T-cell (primary cell): ENCODE measurements around the gene PTF1A. TPM values are rescaled to one million over a fixed set of nuclear protein-coding genes. Genes with fewer than 3 reads are reported as not detected.
"Not testable (repeated sequence)": the region's sequence is repeated elsewhere in the genome, so short reads cannot be mapped to it uniquely, and the experiment has no call there.

Experiments used
- ATAC-seq, 4 experiments: fragments of 200-7000 bp in 3 of 4; fragments of 150-1000 bp in 1 of 4; cut with Tn5 transposase; replicated peaks in 1 of 4; 1 replicate in 3 of 4; 2 replicates in 1 of 4; pipeline ENCODE4 v1.10.0; 2021; ENCODE audit warnings: moderate library complexity in 3 of 4, mild to moderate bottlenecking in 2 of 4, moderate number of reproducible peaks in 1 of 4
- CTCF ChIA-PET, 2 donors: fragments of 300-600 bp; sonication (Branson Sonifier 250); formaldehyde crosslinking; loops; one replicate each; lab custom pipeline; 2022; ENCODE audit warnings: antibody characterized with exemption in 2 of 2; lab: Charles Lee
- POLR2A ChIA-PET, 2 donors: fragments of 300-600 bp; sonication (Branson Sonifier 250); formaldehyde crosslinking; loops; one replicate each; lab custom pipeline; 2022; ENCODE audit warnings: antibody characterized with exemption in 2 of 2; lab: Charles Lee
- DNase-seq, 35 experiments: peaks; one replicate each; pipeline versions ENCODE4 v3.0.0 to v3.0.0-alpha.2; 2013 to 2023
- H3K27ac ChIP-seq: one replicate; pipeline ENCODE4 v1.5.1; 2013; ENCODE audit warnings: low read length
- H3K27me3 ChIP-seq, 2 experiments: replicated peaks in 1 of 2; 1 replicate in 1 of 2; 2 replicates in 1 of 2; pipeline versions ENCODE4 v1.6.1 to v1.7.0; 2013; ENCODE audit warnings: low read length in 1 of 2, mixed read lengths in 1 of 2; ENCODE audit not compliant: control insufficient read depth in 2 of 2, insufficient read depth in 2 of 2; ENCODE audit errors: extremely low read depth in 1 of 2
- H3K36me3 ChIP-seq, 2 donors: 1 replicate in 1 of 2; 2 replicates in 1 of 2; pipeline versions ENCODE4 v1.6.1 to v1.7.0; 2013; ENCODE audit warnings: low read length in 1 of 2; ENCODE audit not compliant: control insufficient read depth in 2 of 2, insufficient read depth in 1 of 2; ENCODE audit errors: extremely low read depth in 1 of 2
- H3K4me1 ChIP-seq, 2 experiments: 1 replicate in 1 of 2; 2 replicates in 1 of 2; pipeline versions ENCODE4 v1.6.1 to v1.7.0; 2013; ENCODE audit warnings: low read length in 2 of 2, mixed read lengths in 1 of 2; ENCODE audit not compliant: insufficient read depth in 2 of 2, control insufficient read depth in 1 of 2; ENCODE audit errors: extremely low read depth in 1 of 2
- H3K4me3 ChIP-seq, 2 donors: 1 replicate in 1 of 2; 2 replicates in 1 of 2; pipeline versions ENCODE4 v1.5.1 to v1.7.0; 2013; ENCODE audit warnings: mild to moderate bottlenecking in 2 of 2, low read length in 1 of 2, moderate library complexity in 1 of 2; ENCODE audit not compliant: control insufficient read depth in 1 of 2; ENCODE audit errors: extremely low read depth in 1 of 2
- H3K9me3 ChIP-seq: 2 replicates; pipeline ENCODE4 v1.7.0; 2013
- H3K27ac Mint-ChIP-seq, 2 donors: one replicate each; pipeline ENCODE4 v1.8.0; 2020 to 2021; ENCODE audit warnings: mild to moderate bottlenecking in 2 of 2, mixed read lengths in 2 of 2
- H3K27me3 Mint-ChIP-seq, 2 donors: one replicate each; pipeline ENCODE4 v1.8.0; 2021 to 2022; ENCODE audit warnings: mixed read lengths in 2 of 2
- H3K36me3 Mint-ChIP-seq: one replicate; pipeline ENCODE4 v1.8.0; 2021; ENCODE audit warnings: mixed read lengths
- H3K4me1 Mint-ChIP-seq, 3 donors: one replicate each; pipeline ENCODE4 v1.8.0; 2020 to 2022; ENCODE audit warnings: mixed read lengths in 3 of 3, mild to moderate bottlenecking in 1 of 3
- H3K4me3 Mint-ChIP-seq, 3 donors: one replicate each; pipeline ENCODE4 v1.8.0; 2020 to 2022; ENCODE audit warnings: mild to moderate bottlenecking in 3 of 3, mixed read lengths in 3 of 3, moderate library complexity in 3 of 3
- H3K9me3 Mint-ChIP-seq, 3 donors: one replicate each; pipeline ENCODE4 v1.8.0; 2020 to 2022; ENCODE audit warnings: mixed read lengths in 3 of 3
- WGBS: methylation state at CpG from one replicate; pipeline ENCODE4 v1.1.5; 2013; ENCODE audit warnings: missing lambda C conversion rate; ENCODE audit not compliant: insufficient coverage; 5-methylcytosine and 5-hydroxymethylcytosine counted together
- total RNA-seq, 35 experiments: library from RNA in 6 of 35; stranded (reverse) in 6 of 35; fragments of 120-200 nt in 1 of 35; gene quantifications; one replicate each; pipeline versions ENCODE4 v1.2.1 to v1.2.4 and lab custom pipeline; 2013 to 2026

The PTF1A gene
- total RNA-seq, 5 donors from 2014 or later (not counting 1 experiment from before 2014, with no cell fraction given): not detected

- H3K9me3 ChIP-seq: no peaks in the 10 kb centered on the region
- no peaks in the 10 kb centered on the region for H3K36me3 ChIP-seq
- H3K27ac ChIP-seq: no peak overlapping the region
- Mint-ChIP-seq H3K36me3 (no peaks in the 10 kb centered on the region), H3K4me1 (no peaks in the 10 kb centered on the region), H3K9me3 (peaks cover 7 to 21% (median 13%) of the 10 kb centered on the region in 3 donors), H3K27me3 (peaks cover 3 to 25% of the 10 kb centered on the region in 2 donors), H3K27ac (no peak overlapping the region), H3K4me3 (no peak overlapping the region)
- ChIA-PET POLR2A (no interaction called here), CTCF (no interaction called here)
- DNase-seq (no peak), ATAC-seq (no peak)
- no peaks in the 10 kb centered on the region for H3K4me1 ChIP-seq
- 83% methylated on average over 1 of the region's 3 CpGs for WGBS
- no peak overlapping the region for H3K4me3 ChIP-seq
- H3K27me3 ChIP-seq: no peaks in the 10 kb centered on the region
These were observed 45.9 kb downstream of the PTF1A start for GRCh38 chr10:23238015-23238414.

DNA sequence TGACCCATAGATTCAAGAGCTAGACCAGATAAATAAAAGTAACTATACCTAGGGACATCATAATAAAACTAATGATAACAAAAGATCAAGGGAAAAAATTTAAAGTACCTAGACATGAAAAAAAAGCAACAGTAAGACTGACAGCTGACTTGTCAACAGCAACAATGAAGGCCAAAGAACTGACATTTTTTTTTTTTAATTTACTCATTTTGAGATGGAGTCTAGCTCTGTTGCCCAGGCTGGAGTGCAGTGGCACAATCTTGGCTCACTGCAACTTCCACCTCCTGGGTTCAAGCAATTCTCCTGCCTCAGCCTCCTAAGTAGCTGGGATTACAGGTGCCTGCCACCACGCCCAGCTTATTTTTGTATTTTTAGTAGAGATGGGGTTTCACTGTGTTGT is 49.7 kb downstream of the PTF1A start:
- peaks cover 8 to 17% (median 16%) of the 10 kb centered on the region in 3 donors for H3K9me3 Mint-ChIP-seq
- CTCF ChIA-PET, H3K27me3 ChIP-seq, H3K9me3 ChIP-seq, ATAC-seq, POLR2A ChIA-PET, H3K4me3 ChIP-seq, H3K27ac ChIP-seq, DNase-seq, H3K4me1 ChIP-seq, H3K36me3 Mint-ChIP-seq, H3K27ac Mint-ChIP-seq, H3K36me3 ChIP-seq, H3K4me3 Mint-ChIP-seq, H3K4me1 Mint-ChIP-seq: not testable (repeated sequence)
- peaks cover 0 to 18% of the 10 kb centered on the region in 2 donors for H3K27me3 Mint-ChIP-seq
- WGBS: no CpG with 5 or more reads among the region's 1 CpG

Other genes starting within 250 kb of the PTF1A start
- gene MSRB2, start 96.7 kb upstream of the PTF1A start, total RNA-seq: 1 to 10 TPM; 3.3 to 4.6 (median 3.7) TPM
- under 1 TPM in 1 of 5 donors, not detected in 4; 0.13 TPM for gene C10orf67, start 152.5 kb downstream of the PTF1A start, total RNA-seq
- 10 to 100 TPM; 23.0 to 55.8 (median 28.5) TPM for gene OTUD1, start 246.8 kb downstream of the PTF1A start, total RNA-seq